Adrenal gland (tissue), 12 donors: ENCODE data around the gene FAM219B. TPM values are rescaled to one million over a fixed set of nuclear protein-coding genes. Genes with fewer than 3 reads are reported as not detected.

Experiments used
- DNase-seq, 7 donors: peaks; one replicate each; pipeline ENCODE4 v3.0.0-alpha.2; 2019 to 2020
- H3K27ac ChIP-seq, 5 donors: fragments of 200-600 bp; sonication (generic) in 4 of 5; 1 replicate in 3 of 5; 2 replicates in 2 of 5; pipeline versions ENCODE4 v1.5.1 to v1.8.0; 2016 to 2020; ENCODE audit warnings: mild to moderate bottlenecking in 1 of 5
- H3K27me3 ChIP-seq: fragments of 200-600 bp; 2 replicates; pipeline ENCODE4 v1.8.0; 2021
- H3K36me3 ChIP-seq, 2 donors: fragments of 200-600 bp; replicated peaks in 1 of 2; 1 replicate in 1 of 2; 2 replicates in 1 of 2; pipeline versions ENCODE4 v1.5.1 to v1.8.0; 2018 to 2022
- H3K4me1 ChIP-seq, 2 donors: fragments of 200-600 bp; replicated peaks in 1 of 2; 1 replicate in 1 of 2; 2 replicates in 1 of 2; pipeline versions ENCODE4 v1.5.1 to v1.8.0; 2018 to 2021
- H3K4me3 ChIP-seq, 4 donors: fragments of 200-600 bp; sonication (generic) in 3 of 4; one replicate each; pipeline ENCODE4 v1.5.1; 2016 to 2018
- H3K9me3 ChIP-seq, 3 donors: fragments of 200-600 bp; sonication (generic) in 1 of 3; replicated peaks in 1 of 3; 1 replicate in 2 of 3; 2 replicates in 1 of 3; pipeline versions ENCODE4 v1.5.1 to v1.8.0; 2016 to 2021
- CTCF ChIP-seq, 6 experiments: fragments of 450-650 bp in 4 of 6; fragments of 200-600 bp in 2 of 6; sonication (generic) in 1 of 6; IDR thresholded peaks; 1 replicate in 5 of 6; 2 replicates in 1 of 6; pipeline versions ENCODE4 v1.5.1 to v1.8.0; 2016 to 2021; ENCODE audit warnings: antibody characterized with exemption in 6 of 6, mild to moderate bottlenecking in 2 of 6, moderate library complexity in 1 of 6
- POLR2A ChIP-seq, 2 donors: fragments of 450-650 bp; IDR thresholded peaks; one replicate each; pipeline ENCODE4 v1.6.1; 2017; ENCODE audit warnings: antibody characterized with exemption in 2 of 2, mild to moderate bottlenecking in 2 of 2, moderate library complexity in 1 of 2
- WGBS, 4 donors: extraction: QIAGEN DNeasy Blood & Tissue Kit in 2 of 4; methylation state at CpG; one replicate each; pipeline versions ENCODE4 v1.1.5 to v1.1.7; 2013 to 2017; 5-methylcytosine and 5-hydroxymethylcytosine counted together
- intact Hi-C, 2 donors: fragments of 100-400 bp; cut with DNase I; formaldehyde crosslinking; loops; one replicate each; pipeline versions ENCODE4 v1.14.1 to v1.15.0; 2022 to 2023
- polyA plus RNA-seq, 3 donors: library from polyadenylated mRNA; stranded (reverse); fragments of 200-250 nt in 2 of 3; fragments of 350-450 nt in 1 of 3; fragmentation: Illumina TruSeq in 1 of 3; extraction: RNeasy Lipid Tissue Mini Kit (QIAGEN cat#74804) in 1 of 3; gene quantifications; one replicate each; pipeline ENCODE4 v1.2.3, GENCODE V29; 2013 to 2014
- total RNA-seq, 9 donors: library from RNA; depleted of rRNA in 4 of 9; stranded (reverse); fragments of >200 nt in 4 of 9; fragments of 120-200 nt in 1 of 9; fragmentation: NEBNext Ultra II Directional in 1 of 9; extraction: Animal tissue kit (Norgen Biotek cat#: 25700) in 1 of 9; gene quantifications; one replicate each; pipeline versions ENCODE4 v1.1.0 to v1.2.4, GENCODE V29; 2013 to 2023
- donor health status: healthy with polysubstance abuse.
- donor health status: Bipolar disorder and iron deficiency.
- donor health status: DM: yes; HTN: yes; CAD: no.
- donor health status: DM: no; HTN: no; CAD: no.
- donor health status: DM: no; HTN: no; CAD: no.
- donor health status: DM: yes; HTN: yes; CAD: no.

FAM219B gene
- total and polyA plus RNA-seq, 12 donors: 44.0 to 112 (median 72.4) TPM

- intact Hi-C loops: no loop called here
- WGBS, 4 donors: 94 to 96% (median 95%) methylated on average over 8 to 13 of the region's 13 CpGs
- H3K4me3 ChIP-seq: no peak overlapping the region
- peaks cover 10 to 20% of the 10 kb centered on the region in 2 donors for H3K4me1 ChIP-seq
- no peaks in the 10 kb centered on the region for H3K9me3 ChIP-seq
- no peak for TF ChIP-seq POLR2A (IDR thresholded peaks at IDR 0.05)
- TF ChIP-seq CTCF (IDR thresholded peaks at IDR 0.05): no peak
- no peaks in the 10 kb centered on the region for H3K27me3 ChIP-seq
- H3K36me3 ChIP-seq: peaks cover 0 to 50% of the 10 kb centered on the region in 2 donors
- no peak overlapping the region for H3K27ac ChIP-seq
- no peak for DNase-seq
These were observed 52.1 kb downstream of the FAM219B start for GRCh38 chr15:74854453-74855022.

DNA sequence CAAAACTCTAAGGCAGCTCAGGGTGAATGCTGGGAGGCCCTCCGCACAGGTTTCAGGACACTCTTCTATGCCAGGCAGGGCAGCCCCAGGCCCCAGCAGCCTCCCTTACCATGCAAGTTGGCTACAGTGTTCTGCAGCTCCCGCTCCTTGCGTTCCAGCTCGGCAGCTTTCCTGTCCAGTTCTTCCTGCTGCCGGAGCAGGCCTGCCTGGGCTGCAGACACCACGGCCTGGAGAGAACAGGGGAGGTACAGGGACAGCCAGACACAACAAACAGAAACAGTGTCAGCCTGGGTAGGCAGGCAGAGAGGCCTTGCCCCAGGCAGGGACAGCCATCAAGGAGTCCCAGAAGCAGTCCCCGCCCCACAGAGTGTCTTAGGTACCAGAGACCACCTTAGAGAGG, 54.7 kb downstream of the FAM219B start:
- intact Hi-C loops: no loop called here

GRCh38 chr15:74850393-74850792, 56.3 kb downstream of the FAM219B start:
- no peaks in the 10 kb centered on the region for H3K27me3 ChIP-seq
- intact Hi-C loops: no loop called here
- peaks cover 4 to 7% of the 10 kb centered on the region in 2 donors for H3K4me1 ChIP-seq
- DNase-seq: no peak
- no peak overlapping the region for H3K27ac ChIP-seq
- WGBS, 4 donors: 84 to 100% (median 99%) methylated on average over 4 of the region's 4 CpGs
- H3K4me3 ChIP-seq: no peak overlapping the region
- H3K36me3 ChIP-seq: peaks cover 0 to 83% of the 10 kb centered on the region in 2 donors
- no peak for TF ChIP-seq CTCF (IDR thresholded peaks at IDR 0.05)
- TF ChIP-seq POLR2A (IDR thresholded peaks at IDR 0.05): no peak
- H3K9me3 ChIP-seq: no peaks in the 10 kb centered on the region

More for the DNA sequence above, 54.7 kb downstream of the FAM219B start:
- no peak overlapping the region for H3K27ac ChIP-seq
- H3K4me1 ChIP-seq: peaks cover 9% of the 10 kb centered on the region in 2 donors
- no peak overlapping the region for H3K4me3 ChIP-seq
- no peaks in the 10 kb centered on the region for H3K9me3 ChIP-seq
- WGBS, 4 donors: 92 to 97% (median 93%) methylated on average over 5 to 7 of the region's 7 CpGs
- no peak for DNase-seq
- no peaks in the 10 kb centered on the region for H3K27me3 ChIP-seq
- peaks cover 0 to 75% of the 10 kb centered on the region in 2 donors for H3K36me3 ChIP-seq
- no peak for TF ChIP-seq POLR2A (IDR thresholded peaks at IDR 0.05)
- TF ChIP-seq CTCF (IDR thresholded peaks at IDR 0.05): no peak

Other genes starting within 250 kb of the FAM219B start
- 10 to 100 TPM in 5 of 9 donors, 1 to 10 TPM in 4; 3.9 to 25.3 (median 11.3) TPM for gene EDC3, start 210.8 kb downstream of the FAM219B start, total RNA-seq
- gene EDC3, start 210.8 kb downstream of the FAM219B start, polyA plus RNA-seq: 10 to 100 TPM; 13.6 to 18.9 (median 18.6) TPM
- under 1 TPM in 2 of 9 donors, not detected in 7; 0.11 to 0.96 TPM for gene CYP1A1, start 181.3 kb downstream of the FAM219B start, total RNA-seq
- gene CYP1A1, start 181.3 kb downstream of the FAM219B start, polyA plus RNA-seq: 1 to 10 TPM in 1 of 3 donors, not detected in 2; 2.2 TPM
- not detected for gene CYP1A2, start 158.0 kb downstream of the FAM219B start, total RNA-seq
- not detected for gene CYP1A2, start 158.0 kb downstream of the FAM219B start, polyA plus RNA-seq
- 10 to 100 TPM; 10.9 to 59.4 (median 28.9) TPM for gene CSK, start 124.8 kb downstream of the FAM219B start, total RNA-seq
- 10 to 100 TPM; 20.5 to 46.4 (median 25.8) TPM for gene CSK, start 124.8 kb downstream of the FAM219B start, polyA plus RNA-seq
- 10 to 100 TPM in 1 of 9 donors, 1 to 10 TPM in 6, under 1 TPM in 1, not detected in 1; 0.28 to 11.2 (median 3.9) TPM for gene LMAN1L, start 94.0 kb downstream of the FAM219B start, total RNA-seq
- 10 to 100 TPM in 1 of 3 donors, 1 to 10 TPM in 1, under 1 TPM in 1; 0.88 to 12.5 (median 7.3) TPM for gene LMAN1L, start 94.0 kb downstream of the FAM219B start, polyA plus RNA-seq
- 1 to 10 TPM in 2 of 9 donors, under 1 TPM in 5, not detected in 2; 0.11 to 3.6 (median 0.69) TPM for gene CPLX3, start 80.2 kb downstream of the FAM219B start, total RNA-seq
- 10 to 100 TPM in 2 of 3 donors, 1 to 10 TPM in 1; 1.1 to 24.1 (median 24.0) TPM for gene CPLX3, start 80.2 kb downstream of the FAM219B start, polyA plus RNA-seq
- 10 to 100 TPM; 30.1 to 83.6 (median 48.9) TPM for gene ULK3, start 63.7 kb downstream of the FAM219B start, total RNA-seq
- gene ULK3, start 63.7 kb downstream of the FAM219B start, polyA plus RNA-seq: 100 to 1,000 TPM in 2 of 3 donors, 10 to 100 TPM in 1; 21.7 to 126 (median 124) TPM
- gene SCAMP2, start 33.5 kb downstream of the FAM219B start, total RNA-seq: 100 to 1,000 TPM in 5 of 9 donors, 10 to 100 TPM in 4; 29.5 to 185 (median 100) TPM
- 100 to 1,000 TPM in 1 of 3 donors, 10 to 100 TPM in 2; 45.0 to 109 (median 61.9) TPM for gene SCAMP2, start 33.5 kb downstream of the FAM219B start, polyA plus RNA-seq
- gene MPI, start 16.8 kb downstream of the FAM219B start, total RNA-seq: 100 to 1,000 TPM in 6 of 9 donors, 10 to 100 TPM in 3; 68.7 to 218 (median 105) TPM
- gene MPI, start 16.8 kb downstream of the FAM219B start, polyA plus RNA-seq: 100 to 1,000 TPM in 1 of 3 donors, 10 to 100 TPM in 2; 26.2 to 123 (median 37.9) TPM
- gene COX5A, start 31.2 kb upstream of the FAM219B start, total RNA-seq: 100 to 1,000 TPM in 8 of 9 donors, 10 to 100 TPM in 1; 60.9 to 330 (median 150) TPM
- gene COX5A, start 31.2 kb upstream of the FAM219B start, polyA plus RNA-seq: 100 to 1,000 TPM in 2 of 3 donors, 10 to 100 TPM in 1; 85.5 to 244 (median 190) TPM
- gene RPP25, start 49.9 kb upstream of the FAM219B start, total RNA-seq: 10 to 100 TPM; 17.4 to 46.2 (median 26.4) TPM
- gene RPP25, start 49.9 kb upstream of the FAM219B start, polyA plus RNA-seq: 10 to 100 TPM; 12.1 to 18.4 (median 15.5) TPM
- 10 to 100 TPM; 12.8 to 47.2 (median 28.7) TPM for gene SCAMP5, start 88.7 kb upstream of the FAM219B start, total RNA-seq
- gene SCAMP5, start 88.7 kb upstream of the FAM219B start, polyA plus RNA-seq: 10 to 100 TPM; 10.2 to 22.0 (median 19.7) TPM
- 10 to 100 TPM; 19.0 to 36.4 (median 24.6) TPM for gene PPCDC, start 116.7 kb upstream of the FAM219B start, total RNA-seq
- gene PPCDC, start 116.7 kb upstream of the FAM219B start, polyA plus RNA-seq: 10 to 100 TPM; 17.4 to 35.2 (median 31.8) TPM